WTC11 (cell line): ENCODE data around the gene NT5C1A. TPM values are rescaled to one million over a fixed set of nuclear protein-coding genes. Genes with fewer than 3 reads are reported as not detected.

Source experiments
- ATAC-seq: fragments of 200-7000 bp; cut with Tn5 transposase; 2 replicates; pipeline ENCODE4 v1.10.0; 2021; ENCODE audit warnings: mild to moderate bottlenecking, moderate library complexity
- CTCF ChIA-PET: fragments of 300-600 bp; sonication (Branson Sonifier 250); formaldehyde crosslinking; loops from one replicate; lab custom pipeline; 2021; ENCODE audit warnings: antibody characterized with exemption; lab: Charles Lee
- POLR2A ChIA-PET: fragments of 350-600 bp; sonication (Branson Sonifier 250); formaldehyde crosslinking; loops from one replicate; lab custom pipeline; 2021; ENCODE audit warnings: antibody characterized with exemption; lab: Charles Lee
- DNase-seq: peaks from one replicate; pipeline ENCODE4 v3.0.0; 2021; ENCODE audit warnings: low spot score
- H3K27ac Mint-ChIP-seq: 2 replicates; pipeline ENCODE4 v1.8.0; 2021; ENCODE audit warnings: mixed read lengths
- H3K27me3 Mint-ChIP-seq: 2 replicates; pipeline ENCODE4 v1.8.0; 2021; ENCODE audit warnings: low read depth, mild to moderate bottlenecking, moderate library complexity, mixed read lengths
- H3K36me3 Mint-ChIP-seq: 2 replicates; pipeline ENCODE4 v1.8.0; 2021; ENCODE audit warnings: mixed read lengths
- H3K4me1 Mint-ChIP-seq: 2 replicates; pipeline ENCODE4 v1.8.0; 2022; ENCODE audit warnings: mixed read lengths
- H3K4me3 Mint-ChIP-seq: 2 replicates; pipeline ENCODE4 v1.8.0; 2021; ENCODE audit warnings: mild to moderate bottlenecking, moderate library complexity, mixed read lengths
- H3K9me3 Mint-ChIP-seq: 2 replicates; pipeline ENCODE4 v1.8.0; 2021; ENCODE audit warnings: mixed read lengths
- EMX1 ChIP-seq: fragments of 250-450 bp; sonication (Bioruptor Pico); IDR thresholded peaks from 2 replicates; pipeline ENCODE4 v1.8.0; 2021; ENCODE audit warnings: mild to moderate bottlenecking
- ESRRA ChIP-seq: sonication (generic); formaldehyde crosslinking; IDR thresholded peaks from 2 replicates; pipeline ENCODE4 v1.8.1; 2022; ENCODE audit warnings: mild to moderate bottlenecking, missing genetic modification reagents, borderline replicate concordance
- FOXP4 ChIP-seq: sonication (generic); formaldehyde crosslinking; IDR thresholded peaks from 2 replicates; pipeline ENCODE4 v1.8.0; 2022; ENCODE audit warnings: mild to moderate bottlenecking, missing genetic modification reagents
- HMGA2 ChIP-seq: fragments of 250-450 bp; sonication (Bioruptor Pico); IDR thresholded peaks from 2 replicates; pipeline ENCODE4 v1.4.0; 2021; ENCODE audit warnings: mild to moderate bottlenecking, moderate library complexity
- JUN ChIP-seq: sonication (generic); formaldehyde crosslinking; IDR thresholded peaks from 2 replicates; pipeline ENCODE4 v1.8.0; 2023; ENCODE audit warnings: mild to moderate bottlenecking, missing genetic modification reagents
- MAX ChIP-seq: sonication (generic); formaldehyde crosslinking; IDR thresholded peaks from 2 replicates; pipeline ENCODE4 v1.8.0; 2022; ENCODE audit warnings: mild to moderate bottlenecking, missing genetic modification reagents
- MLX ChIP-seq: sonication (generic); formaldehyde crosslinking; IDR thresholded peaks from 2 replicates; pipeline ENCODE4 v1.8.1; 2023; ENCODE audit warnings: mild to moderate bottlenecking, missing genetic modification reagents, moderate library complexity
- NFYB ChIP-seq: sonication (generic); formaldehyde crosslinking; conservative IDR thresholded peaks from 2 replicates; pipeline ENCODE4 v1.8.0; 2022; ENCODE audit warnings: low read depth, missing genetic modification reagents
- NR2C2 ChIP-seq: sonication (generic); formaldehyde crosslinking; IDR thresholded peaks from 2 replicates; pipeline ENCODE4 v1.8.0; 2022; ENCODE audit warnings: mild to moderate bottlenecking, missing genetic modification reagents
- TEAD1 ChIP-seq: sonication (generic); formaldehyde crosslinking; IDR thresholded peaks from 2 replicates; pipeline ENCODE4 v1.8.0; 2022; ENCODE audit warnings: mild to moderate bottlenecking, missing genetic modification reagents
- USF1 ChIP-seq: sonication (generic); formaldehyde crosslinking; IDR thresholded peaks from 2 replicates; pipeline ENCODE4 v1.8.0; 2022; ENCODE audit warnings: mild to moderate bottlenecking, missing genetic modification reagents
- ZNF138 ChIP-seq: sonication (generic); formaldehyde crosslinking; conservative IDR thresholded peaks from 2 replicates; pipeline ENCODE4 v1.8.1; 2022; ENCODE audit warnings: mild to moderate bottlenecking, moderate library complexity, missing genetic modification reagents
- ZNF219 ChIP-seq: sonication (generic); formaldehyde crosslinking; IDR thresholded peaks from 2 replicates; pipeline ENCODE4 v1.8.0; 2023; ENCODE audit warnings: missing genetic modification reagents, mild to moderate bottlenecking, borderline replicate concordance
- ZNF232 ChIP-seq: sonication (generic); formaldehyde crosslinking; IDR thresholded peaks from 2 replicates; pipeline ENCODE4 v1.8.0; 2022; ENCODE audit warnings: mild to moderate bottlenecking, missing genetic modification reagents
- ZNF416 ChIP-seq: fragments of 250-450 bp; sonication (Bioruptor Pico); IDR thresholded peaks from 2 replicates; pipeline ENCODE4 v1.9.0; 2021; ENCODE audit warnings: mild to moderate bottlenecking, inconsistent platforms
- ZNF423 ChIP-seq: fragments of 250-450 bp; sonication (Bioruptor Pico); IDR thresholded peaks from 2 replicates; pipeline ENCODE4 v2.1.2; 2022; ENCODE audit warnings: mild to moderate bottlenecking, moderate library complexity
- ZNF425 ChIP-seq: fragments of 250-450 bp; sonication (Bioruptor Pico); conservative IDR thresholded peaks from 2 replicates; pipeline ENCODE4 v1.9.0; 2021; ENCODE audit warnings: mild to moderate bottlenecking
- ZNF671 ChIP-seq: fragments of 250-450 bp; sonication (Bioruptor Pico); IDR thresholded peaks from 2 replicates; pipeline ENCODE4 v1.8.0; 2021; ENCODE audit warnings: mild to moderate bottlenecking
- ZSCAN18 ChIP-seq: fragments of 250-450 bp; sonication (Bioruptor Pico); IDR thresholded peaks from 2 replicates; pipeline ENCODE4 v2.1.2; 2022; ENCODE audit warnings: mild to moderate bottlenecking, moderate library complexity
- total RNA-seq: library from RNA; stranded (reverse); gene quantifications from 3 replicates; pipeline ENCODE4 v1.2.3, GENCODE V29; 2021

NT5C1A gene
- total RNA-seq, 1 experiment from 2014 or later: not detected

- Mint-ChIP-seq H3K27ac (no peak within 1 kb of the TSS), H3K4me1 (peaks cover 4% of the 10 kb centered on the region), H3K4me3 (peak within 1 kb of the TSS; percentile 59), H3K36me3 (no peaks in the 10 kb centered on the region), H3K27me3 (peaks cover 100% of the 10 kb centered on the region), H3K9me3 (no peaks in the 10 kb centered on the region)
- TF ChIP-seq FOXP4 (CRISPR knock-in tag): no peak
- 0 out of 2 replicates have a peak, but pooled peaks have one; percentile 25 for TF ChIP-seq USF1
- peak; percentile 41; the same call in 1 of the 2 replicates for TF ChIP-seq MAX (CRISPR knock-in tag)
- TF ChIP-seq NFYB (CRISPR knock-in tag): peak; percentile 61
- POLR2A ChIA-PET: interaction anchor here (1.4 kb wide), 1 partner anchor 10 kb away, joined by 9 read pairs; no protein-coding TSS in a partner anchor
- CTCF ChIA-PET: interaction anchor here (0.6 to 6.6 kb wide), 16 partner anchors 10 to 115 kb away, joined by 3 to 58 read pairs (median 5); partner anchors contain the start of genes NT5C1A, PABPC4 and PPIE
- ATAC-seq (peak; percentile 98), DNase-seq (peak; percentile 98)
Measured at GRCh38 chr1:39691383-39692151, 19.7 kb upstream of the NT5C1A start, which contains the start of gene HPCAL4. TSS of gene HPCAL4 (minus strand) at chr1:39691433. CDS start at chr1:39684603, 6,830 bp downstream.

- POLR2A ChIA-PET: interaction anchor here (1.4 kb wide), 1 partner anchor 11 kb away, joined by 9 read pairs; no protein-coding TSS in a partner anchor
- Mint-ChIP-seq H3K36me3 (no peaks in the 10 kb centered on the region), H3K9me3 (no peaks in the 10 kb centered on the region), H3K4me1 (peaks cover 4% of the 10 kb centered on the region), H3K4me3 (peak overlapping the region; percentile 59), H3K27me3 (peaks cover 100% of the 10 kb centered on the region), H3K27ac (no peak overlapping the region)
- DNase-seq (no peak), ATAC-seq (no peak)
- TF ChIP-seq ESRRA (CRISPR knock-in tag) (no peak), ZNF138 (CRISPR knock-in tag) (no peak), ZSCAN18 (CRISPR knock-in tag) (no peak), MLX (CRISPR knock-in tag) (no peak), EMX1 (CRISPR knock-in tag) (no peak), ZNF232 (CRISPR knock-in tag) (no peak), ZNF423 (CRISPR knock-in tag) (no peak), TEAD1 (CRISPR knock-in tag) (no peak), ZNF219 (CRISPR knock-in tag) (no peak)
- CTCF ChIA-PET: interaction anchor here (0.5 to 6.6 kb wide), 16 partner anchors 10 to 515 kb away, joined by 3 to 58 read pairs (median 5); partner anchors contain the start of genes NT5C1A, PABPC4 and PPIE
Measured at GRCh38 chr1:39690794-39691382, 19.0 kb upstream of the NT5C1A start.

- ChIA-PET CTCF (interaction anchor here (0.5 to 6.6 kb wide), 6 partner anchors 12 to 514 kb away, joined by 3 to 58 read pairs (median 11); partner anchors contain the start of gene NT5C1A), POLR2A (no interaction called here)
- H3K27ac Mint-ChIP-seq: no peak overlapping the region
- H3K27me3 Mint-ChIP-seq: peaks cover 100% of the 10 kb centered on the region
- no peak for ATAC-seq
- peaks cover 4% of the 10 kb centered on the region for H3K4me1 Mint-ChIP-seq
- no peak for DNase-seq
- H3K4me3 Mint-ChIP-seq: peak overlapping the region; percentile 59; the same call in 1 of the 2 replicates
- no peaks in the 10 kb centered on the region for H3K9me3 Mint-ChIP-seq
- H3K36me3 Mint-ChIP-seq: no peaks in the 10 kb centered on the region
- TF ChIP-seq ZNF416 (CRISPR knock-in tag) (no peak), HMGA2 (no peak), ZNF425 (CRISPR knock-in tag) (no peak), ZNF671 (no peak), JUN (CRISPR knock-in tag) (no peak), NR2C2 (CRISPR knock-in tag) (no peak)
Measured at GRCh38 chr1:39690225-39690624, 18.3 kb upstream of the NT5C1A start.
